Measurements from ENCODE around the gene MBD4. TPM values are rescaled to one million over a fixed set of nuclear protein-coding genes. Genes with fewer than 3 reads are reported as not detected.

Gene MBD4
- total RNA-seq, 1 experiment from 2014 or later: 15.7 TPM

DNA sequence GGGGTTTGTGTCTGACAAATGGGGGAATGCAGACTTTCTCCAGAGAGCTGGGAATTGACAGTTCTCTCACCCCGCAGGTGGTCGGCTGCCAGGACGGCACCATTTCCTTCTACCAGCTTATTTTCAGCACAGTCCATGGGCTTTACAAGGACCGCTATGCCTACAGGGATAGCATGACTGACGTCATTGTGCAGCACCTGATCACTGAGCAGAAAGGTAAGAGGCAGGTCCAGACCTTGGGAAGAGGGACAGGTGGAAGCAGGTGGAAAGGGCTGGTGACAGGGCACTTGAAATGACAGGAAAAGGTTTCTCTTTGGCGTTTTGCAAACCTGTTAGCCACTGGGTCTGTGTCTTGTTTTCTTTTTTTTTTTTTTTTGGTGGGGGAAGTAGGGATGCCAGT is 36.8 kb upstream of the MBD4 start:
- ChIA-PET CTCF (no interaction called here), RAD21 (ENCODE audit: low non-redundant PET in 1 of 2, low total read pairs in 2 of 2, uncharacterized antibody in 2 of 2, unreplicated experiment in 2 of 2) (no interaction called here), POLR2A (no interaction called here)
- no peak overlapping the region for H3K4me3 ChIP-seq (replicated peaks in 1 of 2; ENCODE audit: low read depth in 1 of 2, low read length in 2 of 2)
- no peak for DNase-seq (ENCODE audit: low read depth, low spot score)
- H4K20me1 ChIP-seq (ENCODE audit: insufficient read depth): no peaks in the 10 kb centered on the region
- no peaks in the 10 kb centered on the region for H3K27me3 ChIP-seq (ENCODE audit: insufficient read depth, low read length)
- BruUV-seq (replicated peaks): no TSS peak
- H3K9ac ChIP-seq (ENCODE audit: low read length): no peak overlapping the region
- H2AFZ ChIP-seq (ENCODE audit: low read depth, low read length, poor library complexity, severe bottlenecking): no peak overlapping the region
- H3K9me3 ChIP-seq (ENCODE audit: control insufficient read depth in 1 of 2, insufficient read depth in 1 of 2, low read depth in 1 of 2, low read length in 2 of 2): no peaks in the 10 kb centered on the region
- TF ChIP-seq, protein P1, sequence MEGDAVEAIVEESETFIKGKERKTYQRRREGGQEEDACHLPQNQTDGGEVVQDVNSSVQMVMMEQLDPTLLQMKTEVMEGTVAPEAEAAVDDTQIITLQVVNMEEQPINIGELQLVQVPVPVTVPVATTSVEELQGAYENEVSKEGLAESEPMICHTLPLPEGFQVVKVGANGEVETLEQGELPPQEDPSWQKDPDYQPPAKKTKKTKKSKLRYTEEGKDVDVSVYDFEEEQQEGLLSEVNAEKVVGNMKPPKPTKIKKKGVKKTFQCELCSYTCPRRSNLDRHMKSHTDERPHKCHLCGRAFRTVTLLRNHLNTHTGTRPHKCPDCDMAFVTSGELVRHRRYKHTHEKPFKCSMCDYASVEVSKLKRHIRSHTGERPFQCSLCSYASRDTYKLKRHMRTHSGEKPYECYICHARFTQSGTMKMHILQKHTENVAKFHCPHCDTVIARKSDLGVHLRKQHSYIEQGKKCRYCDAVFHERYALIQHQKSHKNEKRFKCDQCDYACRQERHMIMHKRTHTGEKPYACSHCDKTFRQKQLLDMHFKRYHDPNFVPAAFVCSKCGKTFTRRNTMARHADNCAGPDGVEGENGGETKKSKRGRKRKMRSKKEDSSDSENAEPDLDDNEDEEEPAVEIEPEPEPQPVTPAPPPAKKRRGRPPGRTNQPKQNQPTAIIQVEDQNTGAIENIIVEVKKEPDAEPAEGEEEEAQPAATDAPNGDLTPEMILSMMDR (IDR thresholded peaks at IDR 0.05 in 2 of 3, conservative IDR thresholded peaks at IDR 0.05 in 1 of 3; ENCODE audit: borderline replicate concordance in 1 of 3, insufficient read depth in 1 of 3, low read depth in 2 of 3, low read length in 2 of 3): no peak
- no peak for TF ChIP-seq ELF1 (IDR thresholded peaks at IDR 0.05; ENCODE audit: borderline replicate concordance, low read depth)
- no peak for TF ChIP-seq SIN3A (IDR thresholded peaks at IDR 0.05; ENCODE audit: low read depth)
- no peak for TF ChIP-seq JUND (IDR thresholded peaks at IDR 0.05)
- TF ChIP-seq, protein P2, sequence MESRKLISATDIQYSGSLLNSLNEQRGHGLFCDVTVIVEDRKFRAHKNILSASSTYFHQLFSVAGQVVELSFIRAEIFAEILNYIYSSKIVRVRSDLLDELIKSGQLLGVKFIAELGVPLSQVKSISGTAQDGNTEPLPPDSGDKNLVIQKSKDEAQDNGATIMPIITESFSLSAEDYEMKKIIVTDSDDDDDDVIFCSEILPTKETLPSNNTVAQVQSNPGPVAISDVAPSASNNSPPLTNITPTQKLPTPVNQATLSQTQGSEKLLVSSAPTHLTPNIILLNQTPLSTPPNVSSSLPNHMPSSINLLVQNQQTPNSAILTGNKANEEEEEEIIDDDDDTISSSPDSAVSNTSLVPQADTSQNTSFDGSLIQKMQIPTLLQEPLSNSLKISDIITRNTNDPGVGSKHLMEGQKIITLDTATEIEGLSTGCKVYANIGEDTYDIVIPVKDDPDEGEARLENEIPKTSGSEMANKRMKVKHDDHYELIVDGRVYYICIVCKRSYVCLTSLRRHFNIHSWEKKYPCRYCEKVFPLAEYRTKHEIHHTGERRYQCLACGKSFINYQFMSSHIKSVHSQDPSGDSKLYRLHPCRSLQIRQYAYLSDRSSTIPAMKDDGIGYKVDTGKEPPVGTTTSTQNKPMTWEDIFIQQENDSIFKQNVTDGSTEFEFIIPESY (IDR thresholded peaks at IDR 0.05; ENCODE audit: extremely low read depth, insufficient replicate concordance, low read length): no peak
- TF ChIP-seq, protein P3, sequence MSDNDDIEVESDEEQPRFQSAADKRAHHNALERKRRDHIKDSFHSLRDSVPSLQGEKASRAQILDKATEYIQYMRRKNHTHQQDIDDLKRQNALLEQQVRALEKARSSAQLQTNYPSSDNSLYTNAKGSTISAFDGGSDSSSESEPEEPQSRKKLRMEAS (IDR thresholded peaks at IDR 0.05): no peak
- no peak for TF ChIP-seq CBX3 (IDR thresholded peaks at IDR 0.05; ENCODE audit: low read depth)
- TF ChIP-seq TCF7L2 (IDR thresholded peaks at IDR 0.05; ENCODE audit: borderline replicate concordance, extremely low read depth, insufficient read depth, insufficient read length): no peak
- peaks cover 0 to 5% of the 10 kb centered on the region in 2 experiments; a peak in 1 of 4 replicates for H3K36me3 ChIP-seq (ENCODE audit: control insufficient read depth in 1 of 2, insufficient read depth in 2 of 2, low read length in 2 of 2)
- H3K27ac ChIP-seq (ENCODE audit: low read depth, low read length): no peak overlapping the region
- no peaks in the 10 kb centered on the region for H3K79me2 ChIP-seq (ENCODE audit: insufficient read depth, low read length)
- intact Hi-C loops (cut with micrococcal nuclease): no loop called here
- no peaks in the 10 kb centered on the region for H3K9me2 ChIP-seq (ENCODE audit: insufficient read depth)
- no peak for ATAC-seq
- no peaks in the 10 kb centered on the region for H3K4me1 ChIP-seq (ENCODE audit: control insufficient read depth in 1 of 2, insufficient read depth in 2 of 2, low read length in 2 of 2)
- H3K4me2 ChIP-seq (ENCODE audit: low read length): no peak overlapping the region

Data from HCT116 (cell line).